HepG2 (cell line): ENCODE data around the gene RABGAP1L. TPM values are rescaled to one million over a fixed set of nuclear protein-coding genes. Genes with fewer than 3 reads are reported as not detected.

ENCODE experiments used
- CEBPG ChIP-seq: IDR thresholded peaks from 2 replicates; pipeline ENCODE4 v1.6.1; 2016
- CHCHD3 ChIP-seq: sonication (generic); formaldehyde crosslinking; IDR thresholded peaks from 2 replicates; pipeline ENCODE4 v1.8.0; 2022; ENCODE audit warnings: mild to moderate bottlenecking, missing genetic modification reagents, moderate library complexity
- GLI4 ChIP-seq: sonication (generic); formaldehyde crosslinking; IDR thresholded peaks from 2 replicates; pipeline ENCODE4 v1.5.1; 2020; ENCODE audit warnings: missing genetic modification reagents, mild to moderate bottlenecking, moderate library complexity, borderline replicate concordance
- HDAC2 ChIP-seq: sonication (generic); formaldehyde crosslinking; IDR thresholded peaks from 2 replicates; pipeline ENCODE4 v1.4.0; 2020; ENCODE audit warnings: missing genetic modification reagents
- IRX3 ChIP-seq: sonication (generic); formaldehyde crosslinking; IDR thresholded peaks from 2 replicates; pipeline ENCODE4 v1.8.1; 2023; ENCODE audit warnings: mild to moderate bottlenecking, low read depth, missing genetic modification reagents, borderline replicate concordance
- KLF13 ChIP-seq: sonication (generic); formaldehyde crosslinking; IDR thresholded peaks from 2 replicates; pipeline ENCODE4 v1.4.0; 2020; ENCODE audit warnings: mild to moderate bottlenecking, missing genetic modification reagents
- MIER3 ChIP-seq: IDR thresholded peaks from 2 replicates; pipeline ENCODE4 v1.6.1; 2016; ENCODE audit warnings: missing compliant biosample characterization, borderline replicate concordance
- RAD21 ChIP-seq: fragments of 450-650 bp; formaldehyde crosslinking; IDR thresholded peaks from 2 replicates; pipeline ENCODE4 v1.5.0; 2020; ENCODE audit warnings: mild to moderate bottlenecking
- REPIN1 ChIP-seq: sonication (generic); formaldehyde crosslinking; IDR thresholded peaks from 2 replicates; pipeline ENCODE4 v1.8.0; 2022; ENCODE audit warnings: missing genetic modification reagents, low read depth, mild to moderate bottlenecking, borderline replicate concordance
- RORA ChIP-seq: sonication (generic); formaldehyde crosslinking; IDR thresholded peaks from 2 replicates; pipeline ENCODE4 v1.5.0; 2020; ENCODE audit warnings: mild to moderate bottlenecking, missing genetic modification reagents, moderate library complexity
- SMC3 ChIP-seq: IDR thresholded peaks from 2 replicates; pipeline ENCODE4 v1.6.1; 2011; ENCODE audit warnings: low read length, improper control_type of control experiment
- SOX5 ChIP-seq: IDR thresholded peaks from 2 replicates; pipeline ENCODE4 v1.6.1; 2016; ENCODE audit warnings: borderline replicate concordance
- TGIF2 ChIP-seq: IDR thresholded peaks from 2 replicates; pipeline ENCODE4 v1.6.1; 2016; ENCODE audit warnings: control low read depth, missing compliant biosample characterization
- TRAFD1 ChIP-seq: sonication (generic); formaldehyde crosslinking; IDR thresholded peaks from 2 replicates; pipeline ENCODE4 v1.5.1; 2020; ENCODE audit warnings: missing genetic modification reagents, mild to moderate bottlenecking, borderline replicate concordance
- YEATS2 ChIP-seq: sonication (generic); formaldehyde crosslinking; IDR thresholded peaks from 2 replicates; pipeline ENCODE4 v1.4.0; 2020; ENCODE audit warnings: missing genetic modification reagents, borderline replicate concordance
- ZBTB34 ChIP-seq: sonication (generic); formaldehyde crosslinking; IDR thresholded peaks from 2 replicates; pipeline ENCODE4 v1.8.0; 2022; ENCODE audit warnings: mild to moderate bottlenecking, missing genetic modification reagents
- ZNF124 ChIP-seq: sonication (generic); formaldehyde crosslinking; IDR thresholded peaks from 2 replicates; pipeline ENCODE4 v1.4.0; 2020; ENCODE audit warnings: missing genetic modification reagents
- ZNF143 ChIP-seq: sonication (generic); formaldehyde crosslinking; IDR thresholded peaks from 2 replicates; pipeline ENCODE4 v1.4.0; 2020; ENCODE audit warnings: missing genetic modification reagents
- ZNF607 ChIP-seq: sonication (generic); formaldehyde crosslinking; IDR thresholded peaks from 2 replicates; pipeline ENCODE4 v1.5.1; 2020; ENCODE audit warnings: missing genetic modification reagents, mild to moderate bottlenecking, borderline replicate concordance
- ZNF644 ChIP-seq: IDR thresholded peaks from 2 replicates; pipeline ENCODE4 v1.6.1; 2016; ENCODE audit warnings: low read depth
- ZNF878 ChIP-seq: sonication (generic); formaldehyde crosslinking; IDR thresholded peaks from 2 replicates; pipeline ENCODE4 v1.8.1; 2023; ENCODE audit warnings: mild to moderate bottlenecking, missing genetic modification reagents, moderate library complexity
- polyA plus RNA-seq, 8 experiments: library from polyadenylated mRNA; depleted of rRNA in 3 of 8; stranded (reverse) in 7 of 8; unstranded in 1 of 8; fragments of >200 nt; fragmentation: Illumina TruSeq in 4 of 8; extraction: Trizol in 4 of 8; gene quantifications; 2 replicates each; pipeline versions ENCODE4 v1.2.1 to v1.2.3, GENCODE V29; 2011 to 2016; ENCODE audit warnings: low read depth in 4 of 8, missing spikeins in 1 of 8, mixed read lengths in 1 of 8; ENCODE audit not compliant: insufficient read depth in 1 of 8
- total RNA-seq, 5 experiments: library from RNA; depleted of rRNA; stranded (reverse); fragments of >200 nt; fragmentation: Illumina TruSeq; extraction: Trizol; gene quantifications; 2 replicates each; pipeline ENCODE4 v1.2.3, GENCODE V29; 2016; ENCODE audit warnings: low read depth in 1 of 5
- TF ChIP-seq, protein P1 (sequence below): sonication (generic); formaldehyde crosslinking; IDR thresholded peaks from 2 replicates; pipeline ENCODE4 v1.5.0; 2020; ENCODE audit warnings: mild to moderate bottlenecking, missing genetic modification reagents, moderate library complexity
- TF ChIP-seq, protein P2 (sequence below): sonication (generic); formaldehyde crosslinking; IDR thresholded peaks from 2 replicates; pipeline ENCODE4 v1.8.0; 2022; ENCODE audit warnings: mild to moderate bottlenecking, missing genetic modification reagents, borderline replicate concordance

The RABGAP1L gene
- total and polyA plus RNA-seq, 2 of the 13 experiments (the other 11 are each of a cell fraction or from before 2014, with no cell fraction given): 7.9 to 22.6 TPM

DNA sequence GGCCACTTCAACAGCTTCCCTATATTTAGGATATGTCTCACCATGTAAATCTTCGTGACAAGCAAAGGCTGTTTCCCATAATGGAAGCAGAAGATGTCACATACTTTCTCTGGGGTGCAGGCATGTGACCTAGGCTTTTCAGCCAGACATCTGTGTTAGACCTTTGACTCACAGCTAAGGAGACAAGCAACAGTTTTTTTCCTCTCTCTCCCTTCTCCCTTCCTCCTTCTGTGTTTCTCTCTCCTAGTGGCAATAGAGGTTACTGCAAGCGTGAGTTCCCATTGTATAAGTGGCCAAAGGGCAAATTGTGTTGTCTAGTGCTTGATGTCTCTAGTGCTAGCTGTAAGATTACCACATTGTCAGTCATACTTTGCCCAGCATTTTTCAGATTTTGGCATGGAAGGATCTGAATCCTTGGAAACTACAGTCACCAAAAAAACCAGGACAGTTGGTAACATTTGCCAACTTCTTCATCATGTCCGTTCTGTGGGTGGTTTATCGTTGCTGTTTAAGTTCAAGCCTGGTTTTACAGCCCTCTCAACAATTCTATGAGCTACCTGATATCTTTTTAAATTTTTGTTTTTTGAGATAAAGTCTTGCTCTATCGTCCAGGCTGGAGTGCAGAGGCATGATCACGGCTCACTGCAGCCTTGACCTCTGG is 44.4 kb upstream of the RABGAP1L start (continued):
- no peak for TF ChIP-seq ZNF124 (CRISPR knock-in tag)
- no peak for TF ChIP-seq ZNF878 (CRISPR knock-in tag)
- TF ChIP-seq YEATS2: peak; percentile 22; the same call in 1 of the 2 replicates
- TF ChIP-seq MIER3: 0 out of 2 replicates have a peak, but pooled peaks have one; percentile 38
- TF ChIP-seq ZNF644 (CRISPR knock-in tag): peak; percentile 79
- TF ChIP-seq, protein P1, sequence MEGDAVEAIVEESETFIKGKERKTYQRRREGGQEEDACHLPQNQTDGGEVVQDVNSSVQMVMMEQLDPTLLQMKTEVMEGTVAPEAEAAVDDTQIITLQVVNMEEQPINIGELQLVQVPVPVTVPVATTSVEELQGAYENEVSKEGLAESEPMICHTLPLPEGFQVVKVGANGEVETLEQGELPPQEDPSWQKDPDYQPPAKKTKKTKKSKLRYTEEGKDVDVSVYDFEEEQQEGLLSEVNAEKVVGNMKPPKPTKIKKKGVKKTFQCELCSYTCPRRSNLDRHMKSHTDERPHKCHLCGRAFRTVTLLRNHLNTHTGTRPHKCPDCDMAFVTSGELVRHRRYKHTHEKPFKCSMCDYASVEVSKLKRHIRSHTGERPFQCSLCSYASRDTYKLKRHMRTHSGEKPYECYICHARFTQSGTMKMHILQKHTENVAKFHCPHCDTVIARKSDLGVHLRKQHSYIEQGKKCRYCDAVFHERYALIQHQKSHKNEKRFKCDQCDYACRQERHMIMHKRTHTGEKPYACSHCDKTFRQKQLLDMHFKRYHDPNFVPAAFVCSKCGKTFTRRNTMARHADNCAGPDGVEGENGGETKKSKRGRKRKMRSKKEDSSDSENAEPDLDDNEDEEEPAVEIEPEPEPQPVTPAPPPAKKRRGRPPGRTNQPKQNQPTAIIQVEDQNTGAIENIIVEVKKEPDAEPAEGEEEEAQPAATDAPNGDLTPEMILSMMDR (CRISPR knock-in tag): peak; percentile 80
- no peak for TF ChIP-seq TGIF2 (CRISPR knock-in tag)
- TF ChIP-seq ZNF607: no peak
- TF ChIP-seq, protein P2, sequence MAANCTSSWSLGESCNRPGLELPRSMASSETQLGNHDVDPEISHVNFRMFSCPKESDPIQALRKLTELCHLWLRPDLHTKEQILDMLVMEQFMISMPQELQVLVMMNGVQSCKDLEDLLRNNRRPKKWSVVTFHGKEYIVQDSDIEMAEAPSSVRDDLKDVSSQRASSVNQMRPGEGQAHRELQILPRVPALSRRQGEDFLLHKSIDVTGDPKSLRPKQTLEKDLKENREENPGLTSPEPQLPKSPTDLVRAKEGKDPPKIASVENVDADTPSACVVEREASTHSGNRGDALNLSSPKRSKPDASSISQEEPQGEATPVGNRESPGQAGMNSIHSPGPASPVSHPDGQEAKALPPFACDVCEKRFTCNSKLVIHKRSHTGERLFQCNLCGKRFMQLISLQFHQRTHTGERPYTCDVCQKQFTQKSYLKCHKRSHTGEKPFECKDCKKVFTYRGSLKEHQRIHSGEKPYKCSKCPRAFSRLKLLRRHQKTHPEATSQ (CRISPR knock-in tag): no peak
- TF ChIP-seq CHCHD3 (CRISPR knock-in tag): no peak
- no peak for TF ChIP-seq RORA (CRISPR knock-in tag)
- TF ChIP-seq IRX3 (CRISPR knock-in tag): no peak
- no peak for TF ChIP-seq ZNF143 (CRISPR knock-in tag)
- TF ChIP-seq REPIN1 (CRISPR knock-in tag): 0 out of 2 replicates have a peak, but pooled peaks have one; percentile 33
- TF ChIP-seq HDAC2: peak; percentile 44; the same call in 1 of the 2 replicates
- no peak for TF ChIP-seq TRAFD1
- TF ChIP-seq GLI4: 0 out of 2 replicates have a peak, but pooled peaks have one; percentile 27
- TF ChIP-seq SOX5: peak; percentile 65; the same call in 1 of the 2 replicates
- TF ChIP-seq SMC3: peak; percentile 37
- peak; percentile 52; the same call in 1 of the 2 replicates for TF ChIP-seq CEBPG (CRISPR knock-in tag)
- TF ChIP-seq ZBTB34 (CRISPR knock-in tag): no peak
- TF ChIP-seq KLF13 (CRISPR knock-in tag): no peak
- 0 out of 2 replicates have a peak, but pooled peaks have one; percentile 37 for TF ChIP-seq RAD21 (CRISPR knock-in tag)
